GM12878 (cell line): Measurements from ENCODE around the gene CDH7. TPM values are rescaled to one million over a fixed set of nuclear protein-coding genes. Genes with fewer than 3 reads are reported as not detected.

Experiments
- CBX3 ChIP-seq: fragments of 200-600 bp; sonication (generic); IDR thresholded peaks from 2 replicates; pipeline ENCODE4 v1.6.1; 2016; ENCODE audit warnings: low read depth, borderline replicate concordance
- DPF2 ChIP-seq: fragments of 450-650 bp; IDR thresholded peaks from 2 replicates; pipeline ENCODE4 v1.6.1; 2017; ENCODE audit warnings: mild to moderate bottlenecking
- IKZF2 ChIP-seq, 2 experiments: fragments of 450-650 bp; IDR thresholded peaks; 2 replicates each; pipeline ENCODE4 v1.6.1; 2017; ENCODE audit warnings: mild to moderate bottlenecking in 2 of 2, moderate library complexity in 2 of 2
- MTA2 ChIP-seq: fragments of 450-650 bp; IDR thresholded peaks from 2 replicates; pipeline ENCODE4 v1.6.1; 2016; ENCODE audit warnings: low read depth, mild to moderate bottlenecking, moderate library complexity
- SMAD5 ChIP-seq: IDR thresholded peaks from 2 replicates; pipeline ENCODE4 v1.6.1; 2016; ENCODE audit warnings: antibody characterized with exemption, low read depth
- SREBF1 ChIP-seq: IDR thresholded peaks from 2 replicates; pipeline ENCODE4 v1.6.1; 2012; ENCODE audit warnings: mild to moderate bottlenecking, low read length
- TAF1 ChIP-seq: IDR thresholded peaks from 2 replicates; pipeline ENCODE4 v1.6.1; 2011; ENCODE audit warnings: mild to moderate bottlenecking, low read depth, low read length, borderline replicate concordance
- TARDBP ChIP-seq: IDR thresholded peaks from 2 replicates; pipeline ENCODE4 v1.6.1; 2016; ENCODE audit warnings: borderline replicate concordance
- polyA plus RNA-seq, 11 experiments: library from polyadenylated mRNA; depleted of rRNA in 4 of 11; unstranded in 6 of 11; stranded (reverse) in 5 of 11; fragments of >200 nt; fragmentation: Nextera tagmentation in 4 of 11; fragmentation: Illumina TruSeq in 1 of 11; extraction: Ambion mirVana in 4 of 11; extraction: Trizol in 1 of 11; gene quantifications; 1 replicate in 1 of 11; 2 replicates in 10 of 11; pipeline versions ENCODE4 v1.2.1 to v1.2.3, GENCODE V29; 2011 to 2016; ENCODE audit warnings: inconsistent platforms in 2 of 11, missing spikeins in 2 of 11, low read depth in 1 of 11
- total RNA-seq, 4 experiments: library from RNA; depleted of rRNA in 3 of 4; stranded (reverse); fragments of >200 nt in 3 of 4; fragmentation: Illumina TruSeq in 1 of 4; extraction: Trizol in 1 of 4; gene quantifications; 2 replicates each; pipeline versions ENCODE4 v1.2.1 to v1.2.3, GENCODE V29; 2013 to 2021
- TF ChIP-seq, protein P1 (sequence below): fragments of 450-650 bp; IDR thresholded peaks from 2 replicates; pipeline ENCODE4 v1.6.1; 2017; ENCODE audit warnings: low read depth, mild to moderate bottlenecking, moderate library complexity
- TF ChIP-seq, protein P2 (sequence below): fragments of 450-650 bp; IDR thresholded peaks from 2 replicates; pipeline ENCODE4 v1.6.1; 2016; ENCODE audit warnings: mild to moderate bottlenecking, moderate library complexity, borderline replicate concordance
- TF ChIP-seq, protein P3 (sequence below): fragments of 450-650 bp; IDR thresholded peaks from 2 replicates; pipeline ENCODE4 v1.6.1; 2017; ENCODE audit warnings: mild to moderate bottlenecking, low read depth, inconsistent platforms; ENCODE audit not compliant: poor library complexity, severe bottlenecking
- TF ChIP-seq, protein P4 (sequence below): fragments of 450-650 bp; formaldehyde crosslinking; IDR thresholded peaks from 2 replicates; pipeline ENCODE4 v1.5.0; 2022; ENCODE audit warnings: mild to moderate bottlenecking, missing genetic modification characterization

CDH7 gene
- total and polyA plus RNA-seq, 10 of the 15 experiments (the other 5 are each of a cell fraction or from before 2014, with no cell fraction given): 0.03 TPM; not detected in 9

DNA sequence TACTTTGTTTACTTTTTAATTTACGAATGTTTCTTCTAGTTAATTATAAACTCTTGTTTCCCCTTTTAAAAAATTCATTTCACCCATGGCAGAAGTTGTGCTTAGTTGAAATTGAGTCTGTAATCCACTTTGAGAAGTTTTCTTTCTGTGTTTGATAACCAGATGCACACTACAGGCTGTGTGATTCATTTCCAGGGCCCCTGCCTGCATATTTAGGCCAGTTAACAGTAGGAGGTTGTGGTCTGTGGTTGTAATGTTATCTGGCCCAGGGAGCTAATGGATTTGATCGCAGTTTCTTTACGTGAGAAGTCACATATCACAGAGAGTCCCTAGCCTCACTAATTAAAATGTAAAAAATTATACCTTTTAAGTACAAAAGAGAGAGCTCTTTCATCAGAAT lies 3.3 kb downstream of the CDH7 start (continued):
- TF ChIP-seq TARDBP (no peak), TAF1 (no peak), IKZF2 (IDR thresholded peaks at IDR 0.05) (no peak), SMAD5 (no peak), CBX3 (no peak), MTA2 (peak; percentile 70; the same call in 1 of the 2 replicates), DPF2 (no peak), SREBF1 (no peak)
- TF ChIP-seq, protein P1, sequence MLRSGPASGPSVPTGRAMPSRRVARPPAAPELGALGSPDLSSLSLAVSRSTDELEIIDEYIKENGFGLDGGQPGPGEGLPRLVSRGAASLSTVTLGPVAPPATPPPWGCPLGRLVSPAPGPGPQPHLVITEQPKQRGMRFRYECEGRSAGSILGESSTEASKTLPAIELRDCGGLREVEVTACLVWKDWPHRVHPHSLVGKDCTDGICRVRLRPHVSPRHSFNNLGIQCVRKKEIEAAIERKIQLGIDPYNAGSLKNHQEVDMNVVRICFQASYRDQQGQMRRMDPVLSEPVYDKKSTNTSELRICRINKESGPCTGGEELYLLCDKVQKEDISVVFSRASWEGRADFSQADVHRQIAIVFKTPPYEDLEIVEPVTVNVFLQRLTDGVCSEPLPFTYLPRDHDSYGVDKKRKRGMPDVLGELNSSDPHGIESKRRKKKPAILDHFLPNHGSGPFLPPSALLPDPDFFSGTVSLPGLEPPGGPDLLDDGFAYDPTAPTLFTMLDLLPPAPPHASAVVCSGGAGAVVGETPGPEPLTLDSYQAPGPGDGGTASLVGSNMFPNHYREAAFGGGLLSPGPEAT: peak; percentile 14; the same call in 1 of the 2 replicates
- TF ChIP-seq, protein P2, sequence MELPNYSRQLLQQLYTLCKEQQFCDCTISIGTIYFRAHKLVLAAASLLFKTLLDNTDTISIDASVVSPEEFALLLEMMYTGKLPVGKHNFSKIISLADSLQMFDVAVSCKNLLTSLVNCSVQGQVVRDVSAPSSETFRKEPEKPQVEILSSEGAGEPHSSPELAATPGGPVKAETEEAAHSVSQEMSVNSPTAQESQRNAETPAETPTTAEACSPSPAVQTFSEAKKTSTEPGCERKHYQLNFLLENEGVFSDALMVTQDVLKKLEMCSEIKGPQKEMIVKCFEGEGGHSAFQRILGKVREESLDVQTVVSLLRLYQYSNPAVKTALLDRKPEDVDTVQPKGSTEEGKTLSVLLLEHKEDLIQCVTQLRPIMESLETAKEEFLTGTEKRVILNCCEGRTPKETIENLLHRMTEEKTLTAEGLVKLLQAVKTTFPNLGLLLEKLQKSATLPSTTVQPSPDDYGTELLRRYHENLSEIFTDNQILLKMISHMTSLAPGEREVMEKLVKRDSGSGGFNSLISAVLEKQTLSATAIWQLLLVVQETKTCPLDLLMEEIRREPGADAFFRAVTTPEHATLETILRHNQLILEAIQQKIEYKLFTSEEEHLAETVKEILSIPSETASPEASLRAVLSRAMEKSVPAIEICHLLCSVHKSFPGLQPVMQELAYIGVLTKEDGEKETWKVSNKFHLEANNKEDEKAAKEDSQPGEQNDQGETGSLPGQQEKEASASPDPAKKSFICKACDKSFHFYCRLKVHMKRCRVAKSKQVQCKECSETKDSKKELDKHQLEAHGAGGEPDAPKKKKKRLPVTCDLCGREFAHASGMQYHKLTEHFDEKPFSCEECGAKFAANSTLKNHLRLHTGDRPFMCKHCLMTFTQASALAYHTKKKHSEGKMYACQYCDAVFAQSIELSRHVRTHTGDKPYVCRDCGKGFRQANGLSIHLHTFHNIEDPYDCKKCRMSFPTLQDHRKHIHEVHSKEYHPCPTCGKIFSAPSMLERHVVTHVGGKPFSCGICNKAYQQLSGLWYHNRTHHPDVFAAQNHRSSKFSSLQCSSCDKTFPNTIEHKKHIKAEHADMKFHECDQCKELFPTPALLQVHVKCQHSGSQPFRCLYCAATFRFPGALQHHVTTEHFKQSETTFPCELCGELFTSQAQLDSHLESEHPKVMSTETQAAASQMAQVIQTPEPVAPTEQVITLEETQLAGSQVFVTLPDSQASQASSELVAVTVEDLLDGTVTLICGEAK: no peak
- TF ChIP-seq, protein P3, sequence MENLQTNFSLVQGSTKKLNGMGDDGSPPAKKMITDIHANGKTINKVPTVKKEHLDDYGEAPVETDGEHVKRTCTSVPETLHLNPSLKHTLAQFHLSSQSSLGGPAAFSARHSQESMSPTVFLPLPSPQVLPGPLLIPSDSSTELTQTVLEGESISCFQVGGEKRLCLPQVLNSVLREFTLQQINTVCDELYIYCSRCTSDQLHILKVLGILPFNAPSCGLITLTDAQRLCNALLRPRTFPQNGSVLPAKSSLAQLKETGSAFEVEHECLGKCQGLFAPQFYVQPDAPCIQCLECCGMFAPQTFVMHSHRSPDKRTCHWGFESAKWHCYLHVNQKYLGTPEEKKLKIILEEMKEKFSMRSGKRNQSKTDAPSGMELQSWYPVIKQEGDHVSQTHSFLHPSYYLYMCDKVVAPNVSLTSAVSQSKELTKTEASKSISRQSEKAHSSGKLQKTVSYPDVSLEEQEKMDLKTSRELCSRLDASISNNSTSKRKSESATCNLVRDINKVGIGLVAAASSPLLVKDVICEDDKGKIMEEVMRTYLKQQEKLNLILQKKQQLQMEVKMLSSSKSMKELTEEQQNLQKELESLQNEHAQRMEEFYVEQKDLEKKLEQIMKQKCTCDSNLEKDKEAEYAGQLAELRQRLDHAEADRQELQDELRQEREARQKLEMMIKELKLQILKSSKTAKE: no peak
- TF ChIP-seq, protein P4, sequence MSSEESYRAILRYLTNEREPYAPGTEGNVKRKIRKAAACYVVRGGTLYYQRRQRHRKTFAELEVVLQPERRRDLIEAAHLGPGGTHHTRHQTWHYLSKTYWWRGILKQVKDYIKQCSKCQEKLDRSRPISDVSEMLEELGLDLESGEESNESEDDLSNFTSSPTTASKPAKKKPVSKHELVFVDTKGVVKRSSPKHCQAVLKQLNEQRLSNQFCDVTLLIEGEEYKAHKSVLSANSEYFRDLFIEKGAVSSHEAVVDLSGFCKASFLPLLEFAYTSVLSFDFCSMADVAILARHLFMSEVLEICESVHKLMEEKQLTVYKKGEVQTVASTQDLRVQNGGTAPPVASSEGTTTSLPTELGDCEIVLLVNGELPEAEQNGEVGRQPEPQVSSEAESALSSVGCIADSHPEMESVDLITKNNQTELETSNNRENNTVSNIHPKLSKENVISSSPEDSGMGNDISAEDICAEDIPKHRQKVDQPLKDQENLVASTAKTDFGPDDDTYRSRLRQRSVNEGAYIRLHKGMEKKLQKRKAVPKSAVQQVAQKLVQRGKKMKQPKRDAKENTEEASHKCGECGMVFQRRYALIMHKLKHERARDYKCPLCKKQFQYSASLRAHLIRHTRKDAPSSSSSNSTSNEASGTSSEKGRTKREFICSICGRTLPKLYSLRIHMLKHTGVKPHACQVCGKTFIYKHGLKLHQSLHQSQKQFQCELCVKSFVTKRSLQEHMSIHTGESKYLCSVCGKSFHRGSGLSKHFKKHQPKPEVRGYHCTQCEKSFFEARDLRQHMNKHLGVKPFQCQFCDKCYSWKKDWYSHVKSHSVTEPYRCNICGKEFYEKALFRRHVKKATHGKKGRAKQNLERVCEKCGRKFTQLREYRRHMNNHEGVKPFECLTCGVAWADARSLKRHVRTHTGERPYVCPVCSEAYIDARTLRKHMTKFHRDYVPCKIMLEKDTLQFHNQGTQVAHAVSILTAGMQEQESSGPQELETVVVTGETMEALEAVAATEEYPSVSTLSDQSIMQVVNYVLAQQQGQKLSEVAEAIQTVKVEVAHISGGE (CRISPR knock-in tag): no peak
- TF ChIP-seq, all 136 proteins: peak for 3
